GM21526 (cell line): ENCODE measurements around the gene DUXB.

Source experiments
- ATAC-seq: cut with Tn5 transposase; IDR thresholded peaks from one replicate; pipeline ENCODE4 v1.9.1; 2021; ENCODE audit warnings: moderate library complexity; ENCODE audit not compliant: unreplicated experiment, low FRiP score

Gene DUXB, protein sequence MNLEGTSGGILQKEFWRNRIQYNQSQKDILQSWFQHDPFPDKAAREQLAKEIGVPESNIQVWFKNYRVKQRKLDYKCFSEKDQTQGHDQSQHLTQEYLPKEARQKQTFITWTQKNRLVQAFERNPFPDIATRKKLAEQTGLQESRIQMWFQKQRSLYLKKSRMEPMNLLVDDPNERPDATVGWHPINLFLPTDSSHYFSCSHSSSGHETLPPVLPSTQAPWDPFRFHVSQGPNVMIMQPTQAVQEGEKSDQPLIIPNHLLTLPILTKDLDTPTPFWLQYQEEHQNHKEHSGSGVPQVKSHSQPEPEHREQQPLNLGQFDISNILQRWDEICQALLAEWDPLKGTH

DNA sequence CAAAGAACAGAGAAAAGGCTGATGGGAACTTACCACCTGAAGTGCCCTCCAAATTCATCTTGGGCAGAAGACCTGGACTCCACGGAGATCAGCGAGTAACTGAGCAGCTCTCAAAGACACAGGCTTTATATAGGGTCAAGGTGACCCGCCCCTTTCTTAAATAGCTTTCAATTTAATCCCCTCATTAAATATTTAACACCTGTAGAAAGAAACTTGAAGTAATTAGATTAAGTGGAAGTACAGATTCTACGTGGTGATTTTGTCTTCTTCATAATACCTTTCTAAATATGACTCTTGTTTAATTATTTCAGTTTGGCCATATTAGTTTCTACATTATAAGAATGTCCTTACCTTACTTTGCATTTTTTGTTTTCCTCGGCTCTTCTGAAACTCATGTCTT lies at the start of gene DUXB:
Gene DUXB (minus strand): TSS at position 101 of the 400 bp plus-strand sequence. CDS start 43 bp downstream, at position 58.
- no peak for ATAC-seq

DNA sequence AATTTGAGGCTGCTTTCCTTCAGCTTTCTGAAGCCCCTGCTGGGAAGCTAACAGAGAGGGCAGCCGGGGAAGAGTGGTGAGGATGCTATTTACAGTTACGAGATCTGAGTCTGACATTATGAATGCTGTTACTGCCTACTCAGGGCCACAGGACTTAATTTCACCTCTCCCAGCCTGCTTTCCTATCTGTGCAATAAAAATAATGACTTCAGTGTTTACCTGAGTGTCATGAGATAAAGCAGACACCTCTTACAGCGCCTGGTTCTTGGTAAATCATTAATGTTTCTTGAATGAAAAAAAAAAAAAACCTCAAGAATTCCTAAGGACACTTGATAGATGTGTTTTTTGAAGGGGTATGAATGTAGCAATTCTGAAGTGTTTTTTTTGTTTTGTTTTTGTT lies 49.3 kb upstream of the DUXB start:
- ATAC-seq = no peak

DNA sequence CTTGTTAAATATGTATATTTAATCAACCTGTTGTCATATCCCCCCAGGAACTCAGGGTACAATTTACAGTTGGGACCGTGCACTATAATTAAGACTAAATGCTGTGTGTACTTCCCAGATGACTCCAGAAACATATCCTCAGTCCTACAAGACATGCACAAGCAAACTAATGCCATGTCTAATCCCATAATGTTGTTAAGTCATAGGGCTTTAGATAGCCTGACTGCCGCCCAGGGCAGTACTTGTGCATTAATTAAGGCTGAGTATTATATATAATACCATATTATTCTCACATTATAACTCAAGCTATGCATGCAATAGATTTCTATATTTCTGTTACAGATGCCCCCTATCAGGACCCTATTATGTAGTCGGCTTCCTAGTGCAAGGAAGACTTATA lies 45.1 kb upstream of the DUXB start:
- ATAC-seq = no peak

DNA sequence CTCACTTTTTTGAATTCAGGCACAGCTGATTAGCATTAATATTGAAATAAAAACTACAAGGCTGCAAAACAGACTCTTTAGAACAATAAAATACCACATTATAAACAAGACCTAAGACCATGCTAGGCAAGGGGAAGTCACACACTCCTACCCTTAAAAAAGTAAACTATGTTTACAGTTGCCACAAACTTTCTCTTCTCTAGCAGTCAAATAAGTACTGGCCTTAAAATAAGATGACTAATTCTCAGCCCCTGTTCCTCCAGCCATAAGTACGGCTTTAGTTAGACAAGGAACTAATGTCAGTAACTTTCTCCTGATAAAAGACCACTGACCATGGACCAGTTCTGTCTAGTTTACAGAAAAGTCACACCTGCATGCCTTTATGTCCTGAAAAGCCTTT lies 44.6 kb upstream of the DUXB start:
- ATAC-seq = peak; percentile 74

DNA sequence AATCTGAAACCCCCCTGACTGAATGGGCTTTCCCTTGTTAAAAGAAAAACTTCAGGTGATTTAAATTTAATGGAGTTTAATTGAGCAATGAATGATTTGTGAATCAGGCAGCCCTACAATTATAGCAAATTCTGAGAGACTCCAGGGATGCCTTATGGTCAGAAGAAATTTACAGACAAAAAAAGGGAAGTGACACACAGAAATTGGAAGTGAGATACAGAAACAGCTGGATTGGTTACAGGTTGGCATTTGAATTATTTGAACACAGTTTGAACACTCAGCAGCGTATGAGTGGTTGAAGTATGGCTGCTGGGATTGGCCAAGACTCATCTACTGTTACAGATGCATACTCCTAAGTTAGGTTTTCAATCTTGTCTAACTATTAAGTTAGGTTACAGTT lies 44.0 kb upstream of the DUXB start:
- peak; percentile 41 for ATAC-seq

DNA sequence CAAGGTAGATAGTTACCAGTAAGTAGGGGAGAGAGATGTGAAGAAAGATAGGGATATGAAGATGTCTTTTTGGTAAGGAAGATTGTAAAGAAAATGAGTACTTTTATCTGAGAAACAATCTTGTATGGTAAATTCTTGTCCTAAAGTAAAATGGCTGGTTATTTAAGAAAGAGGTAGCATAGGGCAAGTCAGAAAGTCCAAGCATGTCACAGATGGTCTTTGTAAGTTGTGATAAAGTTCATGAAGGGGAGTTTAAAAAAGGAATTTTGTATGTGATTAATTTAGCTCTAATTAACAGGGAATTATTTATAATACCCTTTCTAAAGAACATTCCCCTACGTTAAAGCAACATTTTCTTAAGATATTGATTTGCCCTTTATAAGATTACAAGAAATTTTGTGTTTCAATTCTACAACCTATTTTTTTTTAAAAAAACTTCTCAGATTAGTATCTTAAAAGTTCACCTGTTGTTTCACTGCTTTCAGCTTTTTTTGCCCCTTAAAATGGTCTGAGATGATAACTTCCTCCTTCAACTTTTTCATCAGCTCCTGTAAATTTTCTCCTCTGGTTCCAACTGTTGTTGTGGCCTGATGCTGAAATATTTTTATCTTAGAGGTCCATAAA lies 41.3 kb upstream of the DUXB start:
- ATAC-seq = no peak

DNA sequence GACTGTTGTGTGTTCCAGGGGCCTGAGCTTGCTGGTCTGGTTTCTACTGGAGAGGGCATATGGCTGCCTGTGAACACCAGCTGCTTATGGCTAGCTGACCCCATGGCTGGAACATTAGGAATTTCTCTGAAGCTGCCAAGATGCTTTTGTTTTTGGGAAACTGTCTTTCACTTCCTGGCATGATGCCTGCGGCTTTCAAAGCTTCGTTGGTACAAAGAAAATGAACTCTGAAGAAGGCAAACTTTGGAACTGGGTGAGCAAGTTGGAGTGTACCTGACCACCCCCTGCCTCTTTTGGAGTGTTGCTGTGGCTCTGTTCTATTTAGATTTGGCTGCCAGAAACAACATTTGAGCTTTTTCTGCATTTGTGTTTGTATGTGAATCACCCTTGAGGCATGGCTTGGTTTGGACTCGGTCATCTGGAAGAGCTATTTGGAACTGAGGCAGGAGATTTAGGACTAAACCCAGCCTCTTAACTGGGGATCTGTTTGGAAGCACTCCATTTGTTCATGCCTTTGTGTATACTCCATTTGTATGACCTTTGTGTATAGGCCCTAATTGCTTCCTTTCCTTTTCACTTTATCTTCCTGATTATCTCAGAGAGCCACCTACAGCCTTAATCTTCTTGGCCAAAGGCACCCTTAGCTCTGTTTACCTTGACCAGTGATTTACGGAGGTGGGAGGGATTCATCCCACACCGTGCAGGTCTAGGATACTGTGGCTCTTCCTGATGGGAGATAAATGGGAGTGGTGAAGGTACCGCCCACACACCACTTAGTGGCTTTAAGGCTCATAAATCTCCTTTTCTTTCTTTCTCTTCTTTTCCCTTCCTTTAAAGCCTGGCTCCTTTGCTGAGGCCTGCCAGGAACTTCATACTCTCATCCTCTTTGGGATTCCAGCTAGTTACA lies 32.3 kb upstream of the DUXB start:
- ATAC-seq = no peak

DNA sequence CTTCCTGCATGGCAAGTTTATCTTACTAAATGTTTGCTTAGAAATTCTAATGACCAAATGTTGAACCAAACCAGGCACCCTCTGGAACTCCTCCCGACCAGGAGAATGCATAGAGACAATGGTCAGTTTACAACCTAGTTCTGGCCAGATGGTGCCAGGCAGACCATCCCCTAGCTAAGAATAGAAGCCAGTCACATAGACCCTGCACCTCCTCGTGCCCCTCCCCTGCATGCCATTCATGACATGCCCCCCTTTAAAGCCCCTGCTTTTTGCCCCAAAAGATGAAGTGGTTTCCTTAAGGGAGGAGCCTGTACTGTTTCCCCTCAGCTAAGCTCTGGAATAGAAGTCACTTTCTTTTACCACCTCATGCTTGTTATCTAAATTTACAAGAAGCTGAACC lies 31.6 kb upstream of the DUXB start:
- no peak for ATAC-seq

DNA sequence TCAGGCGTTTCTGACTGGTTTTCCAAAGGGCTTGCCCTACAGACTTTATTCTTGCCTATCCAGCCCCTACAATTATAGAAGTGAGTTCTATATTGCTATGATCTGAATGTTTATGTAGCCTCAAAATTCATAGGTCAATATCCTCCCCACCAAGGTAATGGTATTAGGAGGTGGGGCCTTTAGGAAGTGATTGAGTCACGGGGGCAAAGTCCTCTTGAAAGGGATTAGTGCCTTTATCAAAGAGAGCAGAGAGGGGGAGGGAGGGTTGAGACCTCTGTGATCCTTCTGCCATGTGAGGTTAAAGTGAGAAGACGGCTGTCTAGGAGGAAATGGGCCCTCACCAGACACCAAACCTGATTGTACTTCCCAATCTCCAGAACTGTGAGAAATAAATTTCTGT lies 26.0 kb upstream of the DUXB start:
- no peak for ATAC-seq

DNA sequence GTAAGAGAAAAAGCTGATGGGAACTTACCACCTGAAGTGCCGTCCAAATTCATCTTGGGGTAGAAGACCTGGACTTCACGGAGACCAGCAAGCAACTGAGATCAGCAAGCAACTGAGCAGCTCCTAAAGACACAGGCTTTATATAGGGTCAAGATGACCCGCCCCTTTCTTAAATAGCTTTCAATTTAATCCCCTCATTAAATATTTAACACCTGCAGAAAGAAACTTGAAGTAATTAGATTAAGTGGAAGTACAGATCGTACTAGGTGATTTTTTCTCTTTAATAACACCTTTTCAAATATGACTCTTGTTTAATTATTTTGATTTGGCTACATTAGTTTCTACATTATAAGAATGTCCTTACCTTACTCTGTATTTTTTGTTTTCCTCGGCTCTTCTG lies 25.1 kb upstream of the DUXB start, which contains the start of gene CPHXL:
Gene CPHXL (minus strand): TSS at position 101 of the 400 bp plus-strand sequence. CDS start 48 bp downstream, at position 53.
- ATAC-seq = no peak

DNA sequence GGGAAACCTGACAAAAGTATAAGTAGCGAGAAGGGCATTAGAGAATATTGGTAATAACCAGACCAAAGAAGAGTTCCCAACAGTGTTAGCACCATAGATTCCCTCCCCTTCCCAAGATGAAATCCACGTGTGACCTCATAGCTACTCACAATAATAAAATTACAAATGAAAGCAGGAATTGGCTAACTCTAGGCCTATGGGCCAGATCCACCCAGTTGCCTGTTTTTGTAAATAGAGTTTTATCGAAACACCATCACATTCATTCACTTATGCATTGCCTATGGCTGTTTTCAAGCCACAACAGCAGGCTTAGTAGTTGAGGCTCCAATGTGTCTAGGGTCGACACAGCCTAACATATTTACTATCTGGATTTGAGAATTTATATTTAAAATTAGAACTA lies 17.2 kb upstream of the DUXB start:
- no peak for ATAC-seq

DNA sequence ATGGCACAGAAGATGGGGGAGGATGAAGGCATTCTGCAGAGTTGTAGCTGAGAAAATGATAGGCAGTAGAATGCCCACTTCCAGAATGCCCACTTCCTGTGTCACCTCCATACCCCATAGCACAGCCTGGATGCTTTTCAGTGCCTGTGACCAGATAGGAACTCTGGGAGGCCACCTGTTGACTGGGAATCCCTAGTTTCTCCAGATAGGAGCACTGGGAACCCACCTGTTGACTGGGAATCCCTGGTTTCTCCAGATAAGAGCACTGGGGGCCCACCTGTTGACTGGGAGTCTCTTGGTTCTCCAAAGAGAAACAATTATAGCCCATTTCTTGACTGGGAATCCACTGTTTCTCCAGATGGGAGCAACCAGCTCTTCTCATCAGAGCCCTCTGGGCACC lies 13.4 kb upstream of the DUXB start:
- ATAC-seq = no peak

DNA sequence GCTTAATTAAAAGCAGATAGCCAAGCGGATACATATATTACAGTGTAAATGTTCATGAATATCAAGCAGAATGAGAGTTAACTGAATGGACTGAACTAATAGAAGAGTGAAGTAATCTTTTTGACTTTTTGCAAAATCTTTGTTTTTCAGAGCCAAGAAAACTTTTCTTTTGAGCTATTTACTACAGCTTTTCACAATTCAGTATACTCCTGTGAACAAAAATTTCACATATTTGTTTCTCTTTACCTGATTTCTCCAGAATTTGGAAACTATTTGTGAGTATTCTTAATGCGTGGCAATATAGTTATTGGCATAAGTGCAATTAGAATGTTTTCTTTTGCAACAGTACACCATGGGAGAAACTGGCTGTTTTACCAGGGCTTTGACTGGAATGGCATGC lies 9.1 kb upstream of the DUXB start:
- no peak for ATAC-seq

DNA sequence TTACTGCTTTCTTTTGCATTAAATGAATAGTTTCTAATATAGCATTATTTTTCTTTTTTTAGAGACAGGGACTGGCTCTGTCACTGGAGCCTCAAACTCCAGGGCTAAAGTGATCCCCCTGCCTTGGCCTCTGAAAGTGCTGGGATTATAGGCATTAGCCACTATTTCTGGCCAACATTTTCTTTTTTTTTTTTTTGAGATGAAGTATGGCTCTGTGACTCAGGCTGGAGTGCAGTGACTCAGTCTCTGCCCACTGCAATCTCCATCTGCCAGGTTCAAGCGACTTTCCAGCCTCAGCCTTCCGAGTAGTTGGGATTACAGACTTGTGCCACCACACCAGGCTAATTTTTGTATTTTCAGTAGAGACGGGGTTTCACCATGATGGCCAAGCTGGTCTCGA lies 2.0 kb upstream of the DUXB start:
- no peak for ATAC-seq

DNA sequence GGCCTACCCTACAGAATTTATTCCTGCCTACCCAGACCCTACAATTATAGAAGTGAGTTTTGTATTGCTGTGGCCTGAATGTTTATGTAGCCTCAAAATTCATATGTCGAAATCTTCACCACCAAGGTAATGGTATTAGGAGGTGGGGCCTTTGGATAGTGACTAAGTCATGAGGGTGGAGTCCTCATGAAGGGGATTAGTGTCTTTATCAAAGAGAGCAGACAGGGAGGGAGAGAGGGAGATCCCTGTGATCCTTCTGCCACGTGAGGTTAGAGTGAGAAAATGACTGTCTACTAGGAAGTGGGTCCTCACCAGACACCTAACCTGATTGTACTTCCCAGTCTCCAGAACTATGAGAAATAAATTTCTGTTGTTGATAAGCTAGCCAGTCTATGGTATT lies 981 bp upstream of the DUXB start:
- ATAC-seq = no peak

DNA sequence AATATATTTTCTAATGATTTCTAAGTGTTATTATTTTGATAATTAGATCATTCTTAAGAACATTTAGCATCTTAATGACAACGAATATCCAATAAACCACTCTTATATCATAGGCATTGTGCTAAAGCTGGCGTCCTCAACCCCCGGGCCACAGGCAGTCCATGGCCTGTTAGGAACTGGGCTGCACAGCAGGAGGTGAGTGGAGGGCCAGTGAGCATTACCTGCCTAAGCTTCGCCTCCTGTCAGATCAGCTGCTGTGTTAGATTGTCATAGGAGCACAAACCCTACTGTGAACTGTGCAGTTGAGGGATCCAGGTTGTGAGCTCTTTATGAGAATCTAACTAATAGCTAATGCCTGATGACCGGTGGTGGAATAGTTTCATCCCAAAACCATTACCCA lies 3.7 kb downstream of the DUXB start:
- no peak for ATAC-seq

DNA sequence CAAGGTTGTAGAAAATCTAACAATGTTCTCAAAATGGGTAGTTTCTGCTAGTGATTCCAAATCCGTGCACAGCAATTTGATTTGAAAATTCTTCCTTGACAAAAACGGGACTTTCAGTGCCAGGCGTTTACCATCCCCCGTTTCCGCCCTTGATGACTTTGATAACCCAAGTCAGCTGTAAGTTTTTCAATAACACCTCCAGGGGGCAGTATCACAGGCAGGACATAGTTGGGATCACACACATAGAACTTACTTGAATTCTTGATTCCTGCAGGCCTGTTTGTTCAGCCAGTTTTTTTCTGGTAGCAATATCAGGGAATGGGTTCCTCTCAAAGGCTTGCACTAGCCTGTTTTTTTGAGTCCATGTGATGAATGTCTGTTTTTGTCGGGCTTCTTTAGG lies 5.6 kb downstream of the DUXB start:
- no peak for ATAC-seq

DNA sequence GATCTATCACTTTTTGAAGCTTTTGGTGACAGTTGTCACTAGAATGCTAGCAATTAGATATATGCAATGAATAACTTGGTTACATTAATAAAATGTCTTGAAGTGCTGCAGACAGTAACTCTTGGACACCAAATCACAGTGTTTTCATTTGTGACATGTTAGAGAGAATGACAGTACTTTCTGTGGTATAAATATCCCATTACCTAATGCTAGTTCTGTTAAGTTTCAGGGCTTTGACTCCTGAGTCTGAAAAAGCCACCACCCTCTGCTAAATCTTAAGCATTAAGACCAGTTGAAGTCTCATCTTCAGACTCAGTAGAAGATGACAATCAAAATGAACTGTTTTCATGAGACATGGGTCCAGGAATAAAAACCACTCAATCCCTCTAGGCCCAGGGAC lies 13.9 kb downstream of the DUXB start:
- no peak for ATAC-seq

DNA sequence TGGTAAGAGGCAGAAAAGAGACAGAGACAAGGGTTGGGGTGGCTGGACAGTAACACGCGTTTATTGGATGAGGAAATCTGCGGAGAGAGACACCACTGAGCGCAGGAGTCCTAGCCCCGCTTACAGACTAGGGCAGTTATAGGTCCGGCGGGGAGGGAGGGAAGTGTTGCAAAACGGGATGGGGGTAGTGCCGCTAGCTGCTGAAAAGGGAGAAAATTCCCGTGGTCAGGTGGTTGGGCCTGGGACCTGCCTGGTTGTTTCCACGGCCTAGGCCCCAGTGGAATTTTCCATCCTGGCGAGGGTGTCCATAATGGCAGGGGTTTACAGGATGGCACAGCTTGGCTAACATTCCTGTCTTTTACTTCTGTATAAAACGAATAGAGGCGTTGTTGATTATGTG lies 19.0 kb downstream of the DUXB start:
- no peak for ATAC-seq

DNA sequence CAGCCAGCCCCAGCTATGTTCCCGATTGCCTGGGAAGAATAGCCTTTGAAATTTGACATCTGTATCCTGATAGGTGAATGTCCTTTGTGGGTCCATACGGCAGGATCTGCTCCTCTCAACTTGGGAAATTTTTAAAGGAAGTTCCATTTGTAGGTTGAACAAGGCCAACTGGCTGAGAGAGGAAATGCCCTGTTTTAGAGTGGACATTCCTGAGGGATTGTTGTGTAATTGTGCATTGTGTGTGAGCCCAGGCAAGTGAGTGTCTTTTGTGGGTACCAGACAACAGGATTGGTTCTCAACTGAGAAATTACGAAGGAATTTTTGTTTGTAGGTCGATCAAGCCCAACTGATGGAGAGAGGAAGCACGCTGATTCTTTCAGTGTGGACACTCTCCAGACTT lies 21.9 kb downstream of the DUXB start:
- no peak for ATAC-seq

DNA sequence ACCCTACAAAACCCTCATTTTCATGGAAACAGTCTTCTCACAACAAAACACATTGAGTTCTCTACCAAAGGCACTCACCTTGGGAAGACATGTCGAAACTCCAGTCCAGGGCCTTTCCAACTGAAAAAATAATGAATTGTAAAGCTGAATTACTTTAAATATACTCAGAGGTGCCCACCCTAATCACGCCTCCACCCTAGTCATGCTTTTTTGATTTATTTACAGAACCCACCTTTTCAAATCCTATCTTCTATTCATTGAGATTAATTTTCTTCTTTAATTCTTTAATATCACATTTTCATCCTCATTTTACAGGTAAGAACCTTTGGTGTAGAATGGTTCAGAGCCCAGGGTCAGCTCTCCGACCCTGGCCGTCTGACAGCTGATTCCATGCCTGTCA lies 24.4 kb downstream of the DUXB start, which contains the start of gene CPHXL2:
Gene CPHXL2 (minus strand): TSS at position 101 of the 400 bp plus-strand sequence. CDS start 10 bp downstream, at position 91.
- ATAC-seq = no peak
